Kidney (tissue), 14 donors: ENCODE measurements around the gene ZNF597. TPM values are rescaled to one million over a fixed set of nuclear protein-coding genes. Genes with fewer than 3 reads are reported as not detected.

Source experiments
- DNase-seq, 5 donors: peaks; one replicate each; pipeline ENCODE4 v3.0.0-alpha.2; 2013 to 2020
- FAIRE-seq: peaks from 2 replicates; lab custom pipeline; 2012; peaks lifted over from hg19 to GRCh38; lab: Jason Lieb, UNC
- H3K27ac ChIP-seq, 2 donors: one replicate each; pipeline ENCODE4 v1.7.0; 2013; ENCODE audit warnings: low read depth in 2 of 2, low read length in 2 of 2, inconsistent platforms in 1 of 2
- H3K27me3 ChIP-seq: one replicate; pipeline ENCODE4 v1.7.1; 2013; ENCODE audit warnings: low read length, inconsistent platforms; ENCODE audit not compliant: control insufficient read depth, insufficient read depth
- H3K36me3 ChIP-seq, 3 donors: one replicate each; pipeline versions ENCODE4 v1.7.0 to v1.7.1; 2013; ENCODE audit warnings: low read length in 3 of 3, control low read depth in 1 of 3, inconsistent platforms in 1 of 3; ENCODE audit not compliant: insufficient read depth in 3 of 3, control insufficient read depth in 2 of 3
- H3K4me1 ChIP-seq, 3 donors: one replicate each; pipeline versions ENCODE4 v1.7.0 to v1.7.1; 2013; ENCODE audit warnings: low read length in 3 of 3, inconsistent platforms in 1 of 3, low read depth in 1 of 3; ENCODE audit not compliant: control insufficient read depth in 2 of 3, insufficient read depth in 2 of 3
- H3K4me3 ChIP-seq, 3 donors: one replicate each; pipeline versions ENCODE4 v1.7.0 to v1.8.1; 2013; ENCODE audit warnings: low read length in 3 of 3, control low read depth in 1 of 3, inconsistent platforms in 1 of 3
- H3K9ac ChIP-seq, 3 donors: one replicate each; pipeline versions ENCODE4 v1.7.0 to v1.7.1; 2013; ENCODE audit warnings: low read length in 3 of 3, control low read depth in 1 of 3, inconsistent platforms in 1 of 3
- H3K9me3 ChIP-seq, 3 donors: one replicate each; pipeline versions ENCODE4 v1.7.0 to v1.7.1; 2013; ENCODE audit warnings: low read length in 3 of 3, control low read depth in 1 of 3, inconsistent platforms in 1 of 3; ENCODE audit not compliant: control insufficient read depth in 2 of 3, insufficient read depth in 1 of 3
- intact Hi-C: fragments of 100-400 bp; cut with DNase I; formaldehyde crosslinking; loops from one replicate; pipeline ENCODE4 v1.11.1; 2022
- polyA plus RNA-seq: library from polyadenylated mRNA; stranded (reverse); fragments of 350-450 nt; fragmentation: Illumina TruSeq; extraction: RNeasy Lipid Tissue Mini Kit (QIAGEN cat#74804); gene quantifications from one replicate; pipeline ENCODE4 v1.2.3, GENCODE V29; 2014; ENCODE audit warnings: low read depth, low replicate concordance; ENCODE audit not compliant: insufficient read depth
- total RNA-seq: library from RNA; stranded (reverse); fragmentation: NEBNext Ultra II Directional; extraction: Animal tissue kit (Norgen Biotek cat#: 25700); gene quantifications from one replicate; pipeline ENCODE4 v1.2.1, GENCODE V29; 2021
- TF ChIP-seq, protein P1 (sequence below): IDR thresholded peaks from 3 replicates; pipeline ENCODE4 v1.5.1; 2012; ENCODE audit warnings: mild to moderate bottlenecking, moderate library complexity, borderline replicate concordance; ENCODE audit not compliant: insufficient read depth; ENCODE audit errors: extremely low read depth
- donor health status: control.
- donor health status: control.
- donor health status: control.
- donor health status: control.
- donor health status: control.
- donor health status: DM: yes; HTN: yes; CAD: no.
- donor health status: Normal renal cell carcinoma (clear cell type).

Gene ZNF597
- total and polyA plus RNA-seq, 2 donors from 2014 or later, result 0.99 to 3.4 TPM

DNA sequence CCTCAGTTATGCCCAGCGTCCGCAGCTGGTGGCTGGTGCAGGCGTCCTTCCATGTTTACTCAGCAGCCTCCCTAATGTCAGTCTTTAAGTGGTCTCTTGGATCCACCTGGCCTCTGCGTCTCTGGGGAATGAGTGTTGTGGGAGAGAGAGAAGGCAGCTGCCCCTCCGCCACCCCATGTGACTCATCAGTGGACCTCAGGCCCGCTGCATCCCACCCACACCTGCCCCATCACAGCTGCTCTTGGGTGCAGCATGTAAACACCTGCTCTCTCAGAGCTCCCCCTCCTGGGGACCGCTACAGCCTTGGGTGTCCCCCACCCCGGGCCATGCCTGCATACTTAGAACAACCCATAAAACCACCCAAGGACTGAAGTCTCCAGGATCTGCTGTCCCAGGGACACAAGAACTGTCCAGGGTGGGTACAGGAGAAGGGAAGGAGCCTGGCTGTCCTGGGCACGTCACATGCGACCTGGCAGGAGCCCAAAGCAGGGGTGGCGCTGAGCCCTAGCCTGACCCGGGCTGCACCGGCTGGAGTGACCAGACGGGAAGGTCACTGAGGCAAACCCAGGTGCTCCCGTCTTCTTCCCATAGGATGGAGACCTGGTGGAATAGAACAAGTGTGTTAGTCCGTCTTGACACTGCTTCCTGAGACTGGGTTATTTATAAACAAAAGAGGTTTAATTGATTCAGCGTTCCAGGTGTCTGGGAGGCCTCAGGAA lies 47.8 kb upstream of the ZNF597 start:
- DNase-seq (peak in 1 of 5 donors; percentile 52), FAIRE-seq (no peak)
- no peaks in the 10 kb centered on the region for H3K27me3 ChIP-seq
- TF ChIP-seq, protein P1, sequence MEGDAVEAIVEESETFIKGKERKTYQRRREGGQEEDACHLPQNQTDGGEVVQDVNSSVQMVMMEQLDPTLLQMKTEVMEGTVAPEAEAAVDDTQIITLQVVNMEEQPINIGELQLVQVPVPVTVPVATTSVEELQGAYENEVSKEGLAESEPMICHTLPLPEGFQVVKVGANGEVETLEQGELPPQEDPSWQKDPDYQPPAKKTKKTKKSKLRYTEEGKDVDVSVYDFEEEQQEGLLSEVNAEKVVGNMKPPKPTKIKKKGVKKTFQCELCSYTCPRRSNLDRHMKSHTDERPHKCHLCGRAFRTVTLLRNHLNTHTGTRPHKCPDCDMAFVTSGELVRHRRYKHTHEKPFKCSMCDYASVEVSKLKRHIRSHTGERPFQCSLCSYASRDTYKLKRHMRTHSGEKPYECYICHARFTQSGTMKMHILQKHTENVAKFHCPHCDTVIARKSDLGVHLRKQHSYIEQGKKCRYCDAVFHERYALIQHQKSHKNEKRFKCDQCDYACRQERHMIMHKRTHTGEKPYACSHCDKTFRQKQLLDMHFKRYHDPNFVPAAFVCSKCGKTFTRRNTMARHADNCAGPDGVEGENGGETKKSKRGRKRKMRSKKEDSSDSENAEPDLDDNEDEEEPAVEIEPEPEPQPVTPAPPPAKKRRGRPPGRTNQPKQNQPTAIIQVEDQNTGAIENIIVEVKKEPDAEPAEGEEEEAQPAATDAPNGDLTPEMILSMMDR, result no peak
- H3K36me3 ChIP-seq, result peaks cover 0 to 4% (median 0%) of the 10 kb centered on the region in 3 donors
- intact Hi-C loops, result no loop called here
- no peaks in the 10 kb centered on the region for H3K9me3 ChIP-seq
- no peak overlapping the region for H3K4me3 ChIP-seq
- peaks cover 0 to 3% (median 0%) of the 10 kb centered on the region in 3 donors for H3K4me1 ChIP-seq
- no peak overlapping the region for H3K9ac ChIP-seq
- no peak overlapping the region for H3K27ac ChIP-seq

DNA sequence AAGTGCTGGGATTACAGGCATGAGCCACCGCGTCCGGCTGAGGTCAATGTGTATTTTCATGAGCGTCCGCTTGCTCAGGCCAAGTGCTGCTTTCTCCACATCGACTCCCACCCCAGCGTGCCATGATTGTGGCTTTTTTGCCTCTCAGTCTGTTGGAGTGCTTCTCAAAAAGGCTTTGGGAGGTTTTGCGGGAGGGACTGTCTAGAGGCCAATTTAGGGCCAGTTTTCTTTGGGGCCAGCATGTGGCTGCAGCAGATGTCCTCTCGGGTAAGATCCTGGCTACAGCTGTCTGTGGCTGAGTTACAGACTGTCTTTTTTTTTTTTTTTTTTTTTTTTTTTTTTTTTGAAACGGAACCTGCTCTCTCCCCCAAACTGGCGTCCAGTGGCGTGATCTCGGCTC lies 45.5 kb upstream of the ZNF597 start:
- no peak overlapping the region for H3K27ac ChIP-seq
- no peaks in the 10 kb centered on the region for H3K27me3 ChIP-seq
- H3K4me1 ChIP-seq, result peaks cover 0 to 3% (median 0%) of the 10 kb centered on the region in 3 donors
- TF ChIP-seq, protein P1, result no peak
- H3K4me3 ChIP-seq, result no peak overlapping the region
- H3K9me3 ChIP-seq, result no peaks in the 10 kb centered on the region
- intact Hi-C loops, result no loop called here
- FAIRE-seq (no peak), DNase-seq (no peak)
- H3K9ac ChIP-seq, result no peak overlapping the region
- H3K36me3 ChIP-seq, result peaks cover 0 to 26% (median 11%) of the 10 kb centered on the region in 3 donors

DNA sequence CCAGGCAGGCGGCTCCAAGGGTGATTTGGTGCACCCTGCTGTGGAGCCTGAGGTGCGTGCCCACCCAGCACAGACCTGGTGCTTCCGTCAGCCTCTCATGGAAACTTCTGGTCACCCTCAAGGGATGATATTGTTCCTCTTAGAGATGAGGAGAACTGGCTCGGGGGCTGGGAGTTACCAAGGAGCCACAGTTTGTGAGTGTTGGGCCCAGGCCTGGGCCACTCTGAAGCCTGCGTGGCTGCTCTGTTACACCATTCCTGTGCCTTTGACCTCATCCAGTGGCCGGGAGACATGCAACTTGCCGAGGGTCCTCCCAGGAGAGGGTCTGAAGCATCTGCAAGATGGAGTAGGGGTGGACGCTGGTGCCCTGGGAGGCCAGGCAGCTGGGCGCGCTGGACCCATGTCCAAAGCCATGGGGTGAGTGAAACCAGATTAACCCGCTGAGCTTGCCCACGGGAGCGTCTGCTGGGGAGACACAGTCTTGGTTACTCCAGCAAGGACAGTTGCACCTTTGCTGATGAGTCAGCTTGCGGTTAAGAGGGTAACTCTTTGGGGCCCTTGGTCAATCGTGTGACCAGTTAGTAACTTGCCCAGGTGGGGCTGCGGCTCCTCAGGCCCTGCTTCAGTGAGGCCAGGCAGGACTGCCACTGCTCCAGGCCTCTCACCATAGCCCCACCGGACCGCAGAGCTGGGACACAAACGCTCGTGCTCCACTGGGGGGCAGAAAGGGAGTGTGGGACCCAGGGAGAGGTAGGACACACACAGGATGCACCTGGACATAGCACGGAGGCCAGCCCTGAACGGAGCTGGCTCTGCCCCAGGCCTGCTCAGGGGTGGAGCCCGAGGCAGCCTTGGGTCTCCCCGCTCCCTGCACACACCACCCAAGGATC lies 44.5 kb upstream of the ZNF597 start:
- Histone ChIP-seq H3K27ac (no peak overlapping the region), H3K9ac (no peak overlapping the region), H3K4me3 (no peak overlapping the region), H3K9me3 (no peaks in the 10 kb centered on the region), H3K4me1 (peaks cover 0 to 3% (median 0%) of the 10 kb centered on the region in 3 donors), H3K27me3 (no peaks in the 10 kb centered on the region), H3K36me3 (peaks cover 3 to 37% (median 20%) of the 10 kb centered on the region in 3 donors)
- DNase-seq (peak in 1 of 5 donors; percentile 57), FAIRE-seq (no peak)
- TF ChIP-seq, protein P1, result no peak
- intact Hi-C loops, result no loop called here
